Hepatocyte (in vitro differentiated cells): ENCODE measurements around the gene NDST4.

Experiments
- CTCF ChIP-seq: fragments of 200-600 bp; sonication (generic); IDR thresholded peaks from 2 replicates; pipeline ENCODE4 v1.5.1; 2016; ENCODE audit warnings: antibody characterized with exemption, mild to moderate bottlenecking; ENCODE audit not compliant: poor library complexity
- EZH2 ChIP-seq: fragments of 200-600 bp; sonication (generic); IDR thresholded peaks from 2 replicates; pipeline ENCODE4 v1.6.1; 2016; ENCODE audit warnings: antibody characterized with exemption, mild to moderate bottlenecking, borderline replicate concordance

- no peak for TF ChIP-seq EZH2
- TF ChIP-seq CTCF, result peak; percentile 60
Measured at GRCh38 chr4:114780205-114780604, 333.2 kb downstream of the NDST4 start.
